Fibroblast of peridontal ligament (primary cell): Measurements from ENCODE around the gene GRIK4.
"Not testable (repeated sequence)": the region's sequence is repeated elsewhere in the genome, so short reads cannot be mapped to it uniquely, and the experiment has no call there.

Experiments used
- DNase-seq: peaks from one replicate; pipeline ENCODE4 v3.0.0-alpha.2; 2010; ENCODE audit errors: extremely low read depth

The GRIK4 gene

GRCh38 chr11:120995184-120995583 is 483.6 kb downstream of the GRIK4 start:
- DNase-seq = no peak

- DNase-seq = no peak
Measured at GRCh38 chr11:120996973-120997372, 485.4 kb downstream of the GRIK4 start.

- no peak for DNase-seq
Measured at GRCh38 chr11:120998581-120998980, 487.0 kb downstream of the GRIK4 start.

GRCh38 chr11:121004206-121004840 is 492.8 kb downstream of the GRIK4 start:
- DNase-seq = no peak

GRCh38 chr11:121006922-121007321 is 495.4 kb downstream of the GRIK4 start:
- no peak for DNase-seq

GRCh38 chr11:121008551-121008950 is 497.0 kb downstream of the GRIK4 start:
- DNase-seq = no peak

- DNase-seq = no peak
Measured at GRCh38 chr11:121012091-121012490, 500.5 kb downstream of the GRIK4 start.

- DNase-seq = no peak
Measured at GRCh38 chr11:121018746-121019145, 507.2 kb downstream of the GRIK4 start.

- not testable (repeated sequence) for DNase-seq
Measured at GRCh38 chr11:121021718-121022117, 510.2 kb downstream of the GRIK4 start.

GRCh38 chr11:121023848-121024751 is 512.6 kb downstream of the GRIK4 start, which contains the start of gene TBCEL:
Gene TBCEL, plus strand, starts transcription at chr11:121024102. Its CDS starts 21,589 bp downstream, at chr11:121045691.
- peak; percentile 75 for DNase-seq

- DNase-seq = peak; percentile 37
Measured at GRCh38 chr11:121024989-121025388, 513.4 kb downstream of the GRIK4 start.

- no peak for DNase-seq
Measured at GRCh38 chr11:121029153-121029552, 517.6 kb downstream of the GRIK4 start.

- DNase-seq = no peak
Measured at GRCh38 chr11:121029813-121030445, 518.4 kb downstream of the GRIK4 start.

- DNase-seq = no peak
Measured at GRCh38 chr11:121031167-121031566, 519.6 kb downstream of the GRIK4 start.

GRCh38 chr11:121031648-121032047 is 520.1 kb downstream of the GRIK4 start:
- not testable (repeated sequence) for DNase-seq

GRCh38 chr11:121032546-121032945 is 521.0 kb downstream of the GRIK4 start:
- no peak for DNase-seq

- no peak for DNase-seq
Measured at GRCh38 chr11:121033635-121034034, 522.1 kb downstream of the GRIK4 start.

GRCh38 chr11:121035169-121035755 is 523.7 kb downstream of the GRIK4 start:
- no peak for DNase-seq

GRCh38 chr11:121035780-121036179 is 524.2 kb downstream of the GRIK4 start:
- DNase-seq = peak; percentile 42

GRCh38 chr11:121037016-121037415 is 525.5 kb downstream of the GRIK4 start:
- DNase-seq = no peak
